CMK (cell line): ENCODE data around the gene GALR2.
A peak's percentile ranks its signal among the peaks of the same experiment; 100 is the strongest.

Experiments used
- DNase-seq: peaks from one replicate; pipeline ENCODE4 v3.0.0-alpha.2; 2010; ENCODE audit warnings: low read depth

GALR2 gene

GRCh38 chr17:76095943-76096342, 21.4 kb downstream of the GALR2 start:
- DNase-seq, result no peak

DNA sequence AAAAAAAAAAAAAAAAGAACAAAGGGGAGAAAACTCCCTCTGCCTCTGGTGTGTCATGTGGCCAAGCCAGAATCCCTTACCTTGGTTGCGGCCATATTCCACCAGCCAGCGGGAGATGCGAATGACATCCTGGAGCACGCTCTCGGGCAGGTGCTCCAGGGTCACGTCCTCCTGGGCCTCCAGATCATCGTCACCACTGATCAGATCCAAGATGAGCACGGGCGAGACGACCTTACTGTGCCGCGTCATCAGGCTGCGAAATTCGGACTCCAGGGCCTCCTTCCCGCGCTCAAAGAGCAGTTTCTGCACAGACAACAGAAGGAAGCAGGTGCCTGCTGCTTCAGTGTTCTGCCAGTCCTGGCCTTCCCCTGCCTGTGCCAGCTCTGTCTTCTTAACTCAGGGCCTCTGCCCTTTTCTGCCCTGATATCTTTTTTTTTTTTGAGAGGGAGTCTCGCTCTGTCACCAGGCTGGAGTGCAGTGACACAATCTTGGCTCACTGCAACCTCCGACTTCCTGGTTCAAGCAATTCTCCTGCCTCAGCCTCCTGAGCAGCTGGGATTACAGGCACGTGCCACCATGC, 23.2 kb downstream of the GALR2 start:
- no peak for DNase-seq

DNA sequence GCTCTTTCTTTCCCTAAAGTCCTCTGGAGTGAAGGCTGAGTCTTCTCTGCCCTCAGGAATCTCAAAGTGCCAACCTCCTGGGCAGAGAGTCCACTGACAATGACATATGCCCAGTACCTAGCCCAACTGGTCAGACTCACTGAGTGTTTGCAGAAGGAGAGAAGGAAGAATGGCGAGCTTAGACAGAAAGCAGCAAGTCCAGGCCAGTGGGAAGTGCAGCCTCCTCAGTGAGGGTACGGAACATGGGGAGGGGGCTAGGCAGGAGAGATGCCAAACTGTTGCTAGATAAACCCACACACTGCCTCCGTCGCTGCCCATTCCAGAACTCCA, 28.3 kb downstream of the GALR2 start:
- DNase-seq, result no peak

DNA sequence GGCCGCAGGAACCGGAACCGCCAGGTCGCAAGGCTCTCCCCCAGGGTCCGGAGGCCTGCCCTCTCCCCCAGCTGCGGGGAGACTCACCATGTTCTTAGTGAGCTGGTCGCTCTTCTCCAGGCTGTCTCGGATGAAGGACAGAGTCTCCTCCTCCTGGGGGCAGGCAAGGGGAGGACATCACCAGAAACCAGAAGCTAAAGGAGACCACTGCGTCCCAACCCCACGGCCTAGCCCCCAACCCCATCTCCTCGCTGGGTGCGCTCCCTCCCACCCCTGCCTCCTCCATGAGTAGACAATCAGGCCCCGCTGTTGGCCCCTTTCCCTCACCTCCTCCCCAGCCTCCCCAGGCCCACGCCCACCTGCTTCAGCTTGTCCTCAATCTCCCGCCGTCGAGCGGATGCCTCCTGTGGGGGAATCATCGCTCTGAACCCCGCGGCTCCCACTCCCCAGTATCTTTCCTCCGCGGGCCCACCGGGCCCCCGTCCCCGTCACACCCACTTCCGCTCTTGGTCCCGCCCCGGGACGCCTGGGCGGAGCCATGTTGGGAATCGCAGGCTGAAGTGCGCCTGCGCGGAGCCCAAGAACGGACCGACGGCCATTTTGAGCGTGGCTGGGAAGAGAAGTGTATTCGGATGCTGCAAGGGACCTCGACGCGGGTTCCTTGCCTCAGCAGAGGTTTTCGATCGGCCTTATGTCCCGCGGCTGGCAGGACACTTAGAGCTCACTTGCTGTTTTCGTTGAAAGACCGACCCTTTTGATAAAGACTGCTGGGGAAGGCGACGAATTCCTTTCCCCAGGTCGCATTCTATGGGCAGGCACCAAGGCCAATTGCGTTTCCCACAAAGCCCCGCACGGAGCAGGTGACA, 28.9 kb downstream of the GALR2 start, which contains the start of gene EXOC7:
Gene EXOC7 (minus strand): TSS at position 514 of the 866 bp plus-strand sequence. CDS start 95 bp downstream, at position 419.
- DNase-seq, result peak; percentile 85

DNA sequence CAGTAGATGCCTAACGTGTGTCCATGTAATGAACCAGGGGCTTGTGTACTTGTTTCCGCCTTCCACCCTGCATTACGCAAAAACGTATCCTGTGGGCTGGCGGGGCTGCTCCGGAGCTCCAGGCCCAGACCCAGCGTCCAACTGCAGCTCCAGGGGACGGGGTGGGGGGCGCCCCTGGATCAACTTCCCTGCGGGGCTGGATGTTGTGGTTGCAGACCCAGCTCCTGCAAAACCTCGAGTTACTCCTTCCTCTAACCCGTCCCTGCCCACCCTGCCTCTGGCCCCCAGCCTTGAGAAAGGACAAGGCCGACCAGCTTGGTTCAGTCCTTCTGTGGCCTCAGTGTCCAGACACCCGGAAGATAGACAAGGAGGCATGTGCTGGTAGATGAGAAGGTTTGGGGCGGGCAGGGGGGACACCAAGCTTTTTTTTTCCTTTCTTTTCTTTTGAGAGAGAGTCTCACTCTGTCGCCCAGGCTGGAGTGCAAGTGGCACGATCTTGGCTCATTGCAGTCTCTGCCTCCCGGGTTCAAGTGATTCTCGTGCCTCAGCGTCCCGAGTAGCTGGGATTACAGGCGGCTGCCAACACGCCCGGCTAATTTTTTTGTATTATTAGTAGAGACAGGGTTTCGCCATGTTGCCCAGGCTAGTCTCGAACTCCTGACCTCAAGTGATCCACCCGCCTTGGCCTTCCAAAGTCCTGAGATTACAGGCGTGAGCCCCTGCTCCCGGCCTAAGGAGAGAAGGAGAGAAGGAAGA, 29.7 kb downstream of the GALR2 start:
- peak; percentile 26 for DNase-seq

DNA sequence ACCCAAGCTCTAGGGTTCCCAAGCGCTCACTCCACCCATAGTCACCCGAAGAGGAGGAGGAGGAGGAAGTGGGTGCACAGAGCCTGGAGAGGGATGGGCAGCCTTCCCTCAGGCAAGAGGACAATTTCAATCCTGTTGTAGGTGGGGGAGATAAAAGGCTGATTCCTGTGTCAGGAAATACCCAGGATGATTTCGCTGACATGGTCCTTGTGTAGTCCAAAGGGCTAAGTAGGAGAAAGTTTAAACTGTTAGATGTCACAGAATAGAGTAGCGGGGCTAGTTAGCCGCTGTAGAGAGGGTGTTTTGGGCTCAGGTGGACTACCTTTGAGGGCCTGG, 30.3 kb downstream of the GALR2 start:
- no peak for DNase-seq

- no peak for DNase-seq
These were observed 32.1 kb downstream of the GALR2 start for GRCh38 chr17:76106703-76107102.

GRCh38 chr17:76107509-76107908, 32.9 kb downstream of the GALR2 start:
- DNase-seq, result peak; percentile 27

GRCh38 chr17:76111956-76112355, 37.4 kb downstream of the GALR2 start:
- DNase-seq, result no peak

DNA sequence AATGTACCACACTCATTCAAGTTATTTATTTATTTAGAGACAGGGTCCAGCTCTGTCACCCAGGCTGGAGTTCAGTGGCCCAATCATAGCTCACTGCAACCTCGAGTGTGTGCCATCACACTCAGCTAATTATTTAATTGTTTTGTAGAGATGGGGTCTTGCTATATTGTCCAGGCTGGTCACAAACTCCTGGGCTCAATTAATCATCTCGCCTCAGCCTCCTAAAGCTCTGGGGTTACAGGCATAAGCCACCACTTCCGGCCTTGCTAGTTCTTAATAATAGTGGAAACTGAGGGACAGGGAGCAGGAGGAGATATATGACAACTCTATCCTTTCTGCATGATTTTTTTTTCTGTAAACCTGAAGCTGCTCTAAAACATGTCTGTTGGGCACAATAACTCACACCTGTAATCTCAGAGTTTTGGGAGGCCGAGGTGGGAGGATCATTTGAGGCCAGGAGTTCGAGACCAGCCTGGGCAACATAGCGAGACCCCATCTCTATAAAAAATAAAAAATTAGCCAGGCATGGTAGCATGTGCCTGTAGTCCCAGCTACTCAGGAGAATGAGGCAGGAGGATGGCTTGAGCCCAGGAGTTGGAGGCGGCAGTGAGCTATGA, 40.7 kb downstream of the GALR2 start:
- DNase-seq, result no peak

GRCh38 chr17:76119409-76120371, 45.1 kb downstream of the GALR2 start:
- DNase-seq, result no peak

DNA sequence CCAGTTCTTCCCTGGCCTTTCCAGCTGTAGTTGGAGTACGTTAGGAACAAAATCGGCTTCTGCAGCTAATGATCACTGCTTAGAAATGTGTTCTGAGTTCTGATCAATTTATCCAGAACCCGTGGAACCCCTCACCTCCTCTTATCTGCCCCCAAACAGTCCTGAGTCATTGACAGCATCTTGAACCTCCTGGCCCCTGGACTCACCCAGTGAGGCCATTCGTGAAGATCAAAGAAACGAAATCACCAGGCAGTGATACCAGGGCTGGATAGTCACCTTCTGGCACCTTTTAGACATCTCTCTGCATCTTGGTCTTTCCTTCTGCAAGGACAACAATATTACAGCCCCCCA, 46.1 kb downstream of the GALR2 start:
- no peak for DNase-seq

DNA sequence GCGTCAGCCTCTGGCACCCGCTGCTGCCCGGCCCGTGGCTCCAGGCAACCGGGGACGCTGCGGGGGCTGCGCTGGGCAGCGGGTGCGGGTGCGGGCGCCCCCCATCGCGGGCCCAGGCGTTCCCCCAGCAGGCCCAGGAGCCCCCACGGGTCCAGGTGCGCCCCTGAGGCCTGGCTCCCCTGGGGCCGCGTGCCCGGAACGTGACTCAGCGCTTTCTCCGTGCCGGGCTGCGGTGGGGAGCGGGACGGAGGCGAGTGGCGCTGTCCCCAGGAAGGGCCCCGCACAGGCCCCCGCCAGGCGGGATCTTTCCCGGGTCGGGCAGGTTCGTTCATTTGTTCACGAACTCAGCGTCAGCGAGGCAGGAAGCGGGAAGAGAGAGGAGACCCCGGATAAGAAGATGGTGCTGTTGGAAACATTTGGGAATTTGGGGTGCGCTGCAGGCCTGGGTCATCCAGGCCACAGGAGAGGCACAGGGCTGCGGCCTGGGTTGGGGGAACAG, 47.4 kb downstream of the GALR2 start:
- DNase-seq, result no peak

- no peak for DNase-seq
These were observed 48.0 kb downstream of the GALR2 start for GRCh38 chr17:76122431-76123190.

DNA sequence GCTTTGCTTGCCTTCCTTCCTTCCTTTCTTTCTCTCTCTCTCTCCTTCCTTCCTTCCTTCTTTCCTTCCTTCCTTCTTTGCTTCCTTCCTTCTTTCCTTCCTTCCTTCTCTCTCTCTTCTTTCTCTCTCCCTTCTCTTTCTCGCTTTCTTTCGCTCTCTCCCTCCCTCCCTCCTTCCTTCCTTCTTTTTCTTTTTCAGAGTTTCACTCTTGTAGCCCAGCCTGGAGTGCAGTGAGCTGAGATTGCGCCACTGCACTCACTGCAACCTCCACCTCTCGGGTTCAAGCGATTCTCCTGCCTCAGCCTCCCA, 48.6 kb downstream of the GALR2 start:
- DNase-seq, result no peak

GRCh38 chr17:76123749-76124581, 49.4 kb downstream of the GALR2 start:
- no peak for DNase-seq

DNA sequence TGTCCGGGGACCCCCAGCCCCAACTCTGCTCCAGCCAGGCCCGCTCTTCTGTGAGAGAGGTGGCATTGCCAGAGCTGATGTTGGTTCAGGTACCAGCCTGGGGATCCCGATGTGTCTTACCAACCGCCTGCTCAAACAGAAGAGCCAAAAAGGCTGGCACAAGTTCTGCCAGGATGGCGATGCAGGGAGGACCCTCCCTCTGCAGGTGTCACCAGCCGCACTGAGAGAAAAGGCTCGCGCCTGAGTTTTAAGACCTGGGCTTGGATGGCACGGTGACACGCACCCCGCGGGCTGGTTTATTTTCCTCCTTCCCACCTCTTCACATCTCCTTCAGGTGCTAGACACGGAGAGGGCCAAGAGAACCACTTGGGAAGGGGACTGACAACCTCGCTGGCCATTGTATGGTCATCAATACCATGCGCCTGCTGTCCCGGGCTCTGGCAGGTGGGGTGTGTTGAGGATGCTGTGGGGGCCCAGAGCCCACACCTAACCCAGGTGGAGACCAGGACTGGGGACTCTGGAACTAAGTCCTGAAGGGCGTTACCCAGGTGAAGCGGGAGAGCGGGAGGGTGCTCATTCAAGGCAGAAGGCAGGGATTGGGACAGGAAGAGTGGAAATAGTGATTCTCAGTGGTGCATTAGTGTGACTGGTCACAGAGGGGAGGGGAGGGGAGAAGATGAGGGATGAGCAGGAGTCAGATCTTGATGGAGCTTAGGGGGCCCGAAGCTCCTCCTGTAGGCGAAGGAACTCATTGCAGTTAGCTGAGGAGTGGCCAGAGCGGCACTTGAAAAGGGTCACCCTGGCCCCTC, 50.2 kb downstream of the GALR2 start:
- no peak for DNase-seq

DNA sequence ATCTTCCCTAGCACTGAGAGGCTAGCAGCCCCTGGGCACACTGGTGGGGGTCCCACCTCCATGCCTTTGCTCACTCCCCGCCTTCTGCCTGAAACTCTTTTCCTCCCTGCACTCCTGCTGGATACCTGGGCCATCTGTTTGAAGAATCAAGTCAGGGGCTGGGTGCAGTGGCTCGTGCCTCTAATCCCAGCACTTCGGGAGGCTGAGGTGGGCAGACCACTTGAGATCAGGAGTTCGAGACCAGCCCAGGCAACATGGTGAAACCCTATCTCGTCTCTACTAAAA, 50.8 kb downstream of the GALR2 start:
- no peak for DNase-seq

DNA sequence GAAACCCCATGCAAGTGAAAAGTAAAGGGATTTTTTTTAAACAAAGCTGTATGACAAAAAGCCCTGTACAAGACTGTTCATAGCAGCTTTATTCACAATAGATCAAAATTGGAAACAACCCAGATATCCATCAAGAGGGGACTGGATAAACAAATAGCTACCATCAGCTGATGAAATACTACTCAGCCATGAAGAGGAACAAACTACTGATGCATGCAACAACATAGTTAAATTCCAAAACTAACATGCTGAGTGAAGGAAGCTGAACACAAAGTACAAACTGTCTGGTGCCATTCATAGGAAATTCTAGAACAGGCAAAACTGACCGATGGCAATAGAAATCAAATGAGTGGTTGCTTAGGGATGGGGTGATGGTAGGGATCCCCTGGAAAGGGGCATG, 51.3 kb downstream of the GALR2 start:
- DNase-seq, result no peak
